Liver (tissue), 9 donors: ENCODE results near the gene PSME3IP1. TPM values are rescaled to one million over a fixed set of nuclear protein-coding genes. Genes with fewer than 3 reads are reported as not detected.

Experiments used
- DNase-seq: peaks from one replicate; pipeline ENCODE4 v3.0.0-alpha.2; 2017; ENCODE audit warnings: low spot score
- H3K27ac ChIP-seq, 2 donors: one replicate each; pipeline ENCODE4 v1.7.0; 2013; ENCODE audit warnings: inconsistent platforms in 2 of 2, low read length in 2 of 2, control low read depth in 1 of 2, low read depth in 1 of 2, mild to moderate bottlenecking in 1 of 2
- H3K27me3 ChIP-seq, 4 donors: one replicate each; pipeline versions ENCODE4 v1.6.1 to v1.7.0; 2013; ENCODE audit warnings: low read length in 3 of 4, inconsistent platforms in 1 of 4, mild to moderate bottlenecking in 1 of 4, moderate library complexity in 1 of 4; ENCODE audit not compliant: control insufficient read depth in 4 of 4, insufficient read depth in 4 of 4
- H3K36me3 ChIP-seq, 4 donors: one replicate each; pipeline versions ENCODE4 v1.6.1 to v1.7.0; 2013; ENCODE audit warnings: low read length in 3 of 4, mild to moderate bottlenecking in 3 of 4, low read depth in 1 of 4, moderate library complexity in 1 of 4; ENCODE audit not compliant: control insufficient read depth in 4 of 4, insufficient read depth in 3 of 4
- H3K4me1 ChIP-seq, 4 donors: one replicate each; pipeline versions ENCODE4 v1.6.1 to v1.7.0; 2013; ENCODE audit warnings: low read length in 3 of 4, mild to moderate bottlenecking in 3 of 4, moderate library complexity in 1 of 4; ENCODE audit not compliant: control insufficient read depth in 4 of 4, insufficient read depth in 4 of 4
- H3K4me3 ChIP-seq, 3 donors: one replicate each; pipeline versions ENCODE4 v1.6.1 to v1.7.0; 2013; ENCODE audit warnings: low read length in 3 of 3, control low read depth in 1 of 3, low read depth in 1 of 3, mild to moderate bottlenecking in 1 of 3
- H3K9ac ChIP-seq, 2 donors: one replicate each; pipeline ENCODE4 v1.7.0; 2013; ENCODE audit warnings: low read length in 2 of 2, mild to moderate bottlenecking in 2 of 2, moderate library complexity in 2 of 2, control low read depth in 1 of 2, low read depth in 1 of 2
- H3K9me3 ChIP-seq, 4 donors: one replicate each; pipeline versions ENCODE4 v1.6.1 to v1.7.0; 2013; ENCODE audit warnings: low read length in 3 of 4; ENCODE audit not compliant: control insufficient read depth in 4 of 4
- ATF3 ChIP-seq: IDR thresholded peaks from 2 replicates; pipeline ENCODE4 v1.6.1; 2016; ENCODE audit warnings: antibody characterized with exemption
- CTCF ChIP-seq: fragments of 150-350 bp; IDR thresholded peaks from 2 replicates; pipeline ENCODE4 v1.5.1; 2017; ENCODE audit warnings: improper control_type of control experiment, low read depth, low read length; ENCODE audit not compliant: missing input control
- EGR1 ChIP-seq, 2 donors: IDR thresholded peaks; 2 replicates each; pipeline ENCODE4 v1.6.1; 2016 to 2018; ENCODE audit warnings: antibody characterized with exemption in 2 of 2, low read depth in 2 of 2
- FOXA1 ChIP-seq: IDR thresholded peaks from 2 replicates; pipeline ENCODE4 v1.6.1; 2016; ENCODE audit warnings: antibody characterized with exemption
- FOXA2 ChIP-seq: IDR thresholded peaks from 2 replicates; pipeline ENCODE4 v1.6.1; 2016; ENCODE audit warnings: antibody characterized with exemption
- GABPA ChIP-seq, 2 donors: IDR thresholded peaks in 1 of 2; conservative IDR thresholded peaks in 1 of 2; 2 replicates each; pipeline ENCODE4 v1.6.1; 2016; ENCODE audit warnings: antibody characterized with exemption in 2 of 2, mild to moderate bottlenecking in 1 of 2, moderate library complexity in 1 of 2
- HNF4A ChIP-seq, 2 donors: conservative IDR thresholded peaks; 2 replicates each; pipeline ENCODE4 v1.6.1; 2016; ENCODE audit warnings: antibody characterized with exemption in 2 of 2, mild to moderate bottlenecking in 2 of 2
- JUND ChIP-seq, 2 donors: IDR thresholded peaks; 2 replicates each; pipeline ENCODE4 v1.6.1; 2016; ENCODE audit warnings: antibody characterized with exemption in 2 of 2
- MAX ChIP-seq: IDR thresholded peaks from 2 replicates; pipeline ENCODE4 v1.6.1; 2016; ENCODE audit warnings: antibody characterized with exemption
- NR2F2 ChIP-seq: IDR thresholded peaks from 2 replicates; pipeline ENCODE4 v1.6.1; 2016; ENCODE audit warnings: antibody characterized with exemption
- RAD21 ChIP-seq, 2 donors: IDR thresholded peaks; 2 replicates each; pipeline ENCODE4 v1.6.1; 2016; ENCODE audit warnings: antibody characterized with exemption in 2 of 2, mild to moderate bottlenecking in 2 of 2
- RXRA ChIP-seq, 2 donors: IDR thresholded peaks; 2 replicates each; pipeline ENCODE4 v1.6.1; 2017 to 2018; ENCODE audit warnings: antibody characterized with exemption in 2 of 2, mild to moderate bottlenecking in 1 of 2
- SP1 ChIP-seq: IDR thresholded peaks from 2 replicates; pipeline ENCODE4 v1.6.1; 2018; ENCODE audit warnings: antibody characterized with exemption, mild to moderate bottlenecking
- TAF1 ChIP-seq: conservative IDR thresholded peaks from 2 replicates; pipeline ENCODE4 v1.6.1; 2016; ENCODE audit warnings: antibody characterized with exemption, mild to moderate bottlenecking
- YY1 ChIP-seq: IDR thresholded peaks from 2 replicates; pipeline ENCODE4 v1.6.1; 2016; ENCODE audit warnings: antibody characterized with exemption, mild to moderate bottlenecking
- WGBS: extraction: QIAGEN DNeasy Blood & Tissue Kit; methylation state at CpG from one replicate; pipeline ENCODE4 v1.1.7; 2013; 5-methylcytosine and 5-hydroxymethylcytosine counted together
- polyA plus RNA-seq, 2 donors: library from polyadenylated mRNA; stranded (reverse) in 1 of 2; unstranded in 1 of 2; fragments of 200-250 nt in 1 of 2; fragments of >200 nt in 1 of 2; fragmentation: Nextera tagmentation in 1 of 2; extraction: Ambion mirVana in 1 of 2; gene quantifications; one replicate each; pipeline versions ENCODE4 v1.2.1 to v1.2.3, GENCODE V29; 2013 to 2015
- total RNA-seq, 2 donors: library from RNA; depleted of rRNA; stranded (reverse); fragments of >200 nt; gene quantifications; one replicate each; pipeline ENCODE4 v1.2.3, GENCODE V29; 2014
- donor health status: healthy.
- donor health status: healthy.
- donor health status: healthy.
- donor health status: healthy.
- donor health status: healthy.

PSME3IP1 gene
- total and polyA plus RNA-seq, 4 donors = 25.0 to 34.7 (median 25.8) TPM

- Histone ChIP-seq H3K27ac (peak overlapping the region; percentile 90), H3K4me3 (peak overlapping the region; percentile 87 to 95 (median 92)), H3K9ac (peak overlapping the region; percentile 73 to 83), H3K27me3 (no peaks in the 10 kb centered on the region), H3K4me1 (peaks cover 4 to 23% (median 15%) of the 10 kb centered on the region in 4 donors), H3K36me3 (no peaks in the 10 kb centered on the region), H3K9me3 (no peaks in the 10 kb centered on the region)
- TF ChIP-seq FOXA2 = no peak
- TF ChIP-seq TAF1 = no peak
- TF ChIP-seq ATF3 = no peak
- no peak for TF ChIP-seq NR2F2
- no peak for TF ChIP-seq JUND (IDR thresholded peaks at IDR 0.05)
- no peak for TF ChIP-seq CTCF
- no peak for TF ChIP-seq YY1
- TF ChIP-seq MAX = no peak
- TF ChIP-seq FOXA1 = no peak
- no peak for TF ChIP-seq EGR1 (IDR thresholded peaks at IDR 0.05; ENCODE audit: low read depth in 2 of 2)
- no peak for TF ChIP-seq HNF4A (conservative IDR thresholded peaks at IDR 0.05)
- WGBS = 30% methylated on average over 15 of the region's 15 CpGs
- no peak for DNase-seq
Observed at GRCh38 chr16:57184887-57185445, 873 bp downstream of the PSME3IP1 start.

GRCh38 chr16:57184113-57184512 lies 1.7 kb downstream of the PSME3IP1 start:
- TF ChIP-seq CTCF (no peak), TAF1 (no peak), ATF3 (no peak), SP1 (no peak)
- H3K4me3 ChIP-seq = no peak overlapping the region
- H3K27me3 ChIP-seq = no peaks in the 10 kb centered on the region
- WGBS = 98% methylated on average over 4 of the region's 4 CpGs
- no peaks in the 10 kb centered on the region for H3K36me3 ChIP-seq
- no peak for DNase-seq
- H3K9me3 ChIP-seq = no peaks in the 10 kb centered on the region
- H3K4me1 ChIP-seq = peaks cover 4 to 23% (median 19%) of the 10 kb centered on the region in 4 donors
- H3K27ac ChIP-seq = no peak overlapping the region
- H3K9ac ChIP-seq = no peak overlapping the region

- WGBS = 35% methylated on average over 3 of the region's 3 CpGs
- Histone ChIP-seq H3K4me3 (no peak overlapping the region), H3K36me3 (no peaks in the 10 kb centered on the region), H3K27ac (peak overlapping the region in 1 of 2 donors; percentile 42), H3K9ac (no peak overlapping the region), H3K27me3 (no peaks in the 10 kb centered on the region), H3K9me3 (no peaks in the 10 kb centered on the region), H3K4me1 (peaks cover 0 to 6% (median 4%) of the 10 kb centered on the region in 4 donors)
- no peak for DNase-seq
- TF ChIP-seq HNF4A (conservative IDR thresholded peaks at IDR 0.05) = no peak
- no peak for TF ChIP-seq RXRA (IDR thresholded peaks at IDR 0.05)
- no peak for TF ChIP-seq MAX
- no peak for TF ChIP-seq EGR1 (IDR thresholded peaks at IDR 0.05; ENCODE audit: low read depth in 2 of 2)
- TF ChIP-seq JUND (IDR thresholded peaks at IDR 0.05) = peak in 1 of 2 donors; percentile 7
- TF ChIP-seq GABPA (IDR thresholded peaks at IDR 0.05 in 1 of 2, conservative IDR thresholded peaks at IDR 0.05 in 1 of 2) = no peak
- no peak for TF ChIP-seq RAD21 (IDR thresholded peaks at IDR 0.05)
Observed at GRCh38 chr16:57179215-57179828, 6.5 kb downstream of the PSME3IP1 start.
